HG02642 (cell line): ENCODE data around the gene SMG7.
A peak's percentile ranks its signal among the peaks of the same experiment; 100 is the strongest.

Source experiments
- ATAC-seq: cut with Tn5 transposase; IDR thresholded peaks from one replicate; pipeline ENCODE4 v1.9.1; 2021; ENCODE audit warnings: mild to moderate bottlenecking; ENCODE audit not compliant: unreplicated experiment, poor library complexity

Gene SMG7

DNA sequence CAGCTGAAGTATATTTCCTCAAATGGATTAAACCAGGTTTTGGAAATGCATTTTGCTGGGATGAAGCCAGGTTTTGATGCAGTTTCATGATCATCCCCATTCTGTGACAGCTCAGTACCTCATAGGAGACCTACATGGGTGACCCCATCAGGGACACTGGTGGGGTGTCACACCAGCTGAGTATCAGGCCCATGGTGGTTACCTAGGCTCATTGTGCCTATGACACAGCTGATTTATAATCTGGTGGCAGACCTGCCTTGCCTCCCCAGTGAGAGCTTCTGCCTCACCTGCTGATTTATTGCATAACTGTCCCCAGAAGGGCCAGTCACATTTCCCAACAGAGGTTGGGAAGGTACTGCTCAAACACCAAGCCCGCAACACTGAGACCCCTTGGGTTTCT, 114.2 kb downstream of the SMG7 start:
- no peak for ATAC-seq

DNA sequence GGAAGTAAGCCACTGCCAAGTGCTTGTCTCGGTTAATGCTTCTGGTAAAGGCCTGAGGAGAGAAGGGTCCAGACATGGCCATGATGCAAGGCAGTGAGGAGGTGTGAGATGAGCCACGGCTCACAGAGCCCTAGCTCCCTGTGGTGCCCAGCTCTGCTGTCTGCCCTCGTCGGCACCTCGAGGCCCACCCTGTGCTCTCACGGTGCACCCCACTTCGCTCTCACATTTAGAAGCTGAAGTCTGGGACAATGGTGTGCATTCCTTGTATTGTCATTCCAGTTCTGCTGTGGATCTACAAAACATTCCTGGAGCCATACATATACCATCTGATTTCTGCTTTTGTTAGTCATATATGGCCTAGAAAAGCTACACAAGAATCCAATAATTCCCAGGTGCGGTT, 114.6 kb downstream of the SMG7 start:
- ATAC-seq = no peak

DNA sequence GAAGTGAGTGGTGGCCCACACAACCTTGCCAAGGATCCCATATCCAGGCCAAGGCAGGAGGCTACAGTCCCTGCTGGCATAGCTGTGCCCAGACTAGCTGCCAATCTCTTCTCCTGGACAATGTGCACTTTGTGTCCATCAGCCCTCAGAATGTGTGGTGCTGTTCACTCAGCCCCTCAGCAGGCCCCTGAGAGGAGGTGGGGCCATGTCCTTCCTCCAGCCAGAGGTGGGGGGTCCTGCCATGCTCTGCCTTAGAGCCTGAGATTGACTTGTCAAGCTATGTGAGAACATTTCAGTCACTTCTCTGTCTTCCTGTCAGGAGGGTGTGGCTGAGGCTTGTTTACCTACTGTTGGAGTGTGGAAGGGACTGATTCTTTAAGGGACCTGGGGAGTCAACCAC, 116.5 kb downstream of the SMG7 start:
- no peak for ATAC-seq

DNA sequence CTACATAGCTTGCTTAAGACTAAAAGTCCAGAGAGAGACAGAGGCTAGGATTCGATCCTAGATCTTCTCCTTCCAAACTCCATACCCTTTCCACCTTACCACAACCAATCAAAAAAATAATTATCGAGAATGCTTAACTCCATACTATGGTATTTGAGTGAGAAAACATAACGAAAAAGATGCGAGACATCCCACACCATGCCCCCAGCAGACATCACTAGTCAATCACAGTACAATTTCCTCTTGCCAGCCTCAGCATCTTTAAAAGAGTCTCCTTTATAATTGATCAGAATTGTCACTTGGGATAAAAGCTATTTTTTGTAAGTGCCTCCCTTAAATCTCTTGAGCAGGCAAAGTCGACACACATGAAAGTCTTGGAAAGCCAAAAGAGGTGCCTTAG, 117.1 kb downstream of the SMG7 start:
- ATAC-seq = no peak

DNA sequence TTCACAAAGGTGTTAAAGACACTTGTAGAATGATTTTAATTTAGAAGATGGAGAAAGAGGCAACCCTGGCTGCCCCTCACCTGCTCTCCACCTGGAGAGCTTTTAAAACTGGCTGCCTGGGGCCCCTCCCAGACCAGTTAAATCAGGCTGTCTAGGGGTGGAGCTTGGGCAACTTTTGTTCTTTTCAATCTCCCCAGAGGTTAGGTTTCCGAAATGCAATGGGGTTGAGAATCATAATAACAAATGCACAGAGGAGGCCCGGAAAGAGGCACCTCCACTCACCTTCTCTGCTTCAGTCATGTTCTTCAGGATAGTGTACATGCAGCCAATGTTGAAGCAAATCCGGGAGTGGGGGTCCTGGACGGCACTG, 117.6 kb downstream of the SMG7 start:
- peak; percentile 24 for ATAC-seq

DNA sequence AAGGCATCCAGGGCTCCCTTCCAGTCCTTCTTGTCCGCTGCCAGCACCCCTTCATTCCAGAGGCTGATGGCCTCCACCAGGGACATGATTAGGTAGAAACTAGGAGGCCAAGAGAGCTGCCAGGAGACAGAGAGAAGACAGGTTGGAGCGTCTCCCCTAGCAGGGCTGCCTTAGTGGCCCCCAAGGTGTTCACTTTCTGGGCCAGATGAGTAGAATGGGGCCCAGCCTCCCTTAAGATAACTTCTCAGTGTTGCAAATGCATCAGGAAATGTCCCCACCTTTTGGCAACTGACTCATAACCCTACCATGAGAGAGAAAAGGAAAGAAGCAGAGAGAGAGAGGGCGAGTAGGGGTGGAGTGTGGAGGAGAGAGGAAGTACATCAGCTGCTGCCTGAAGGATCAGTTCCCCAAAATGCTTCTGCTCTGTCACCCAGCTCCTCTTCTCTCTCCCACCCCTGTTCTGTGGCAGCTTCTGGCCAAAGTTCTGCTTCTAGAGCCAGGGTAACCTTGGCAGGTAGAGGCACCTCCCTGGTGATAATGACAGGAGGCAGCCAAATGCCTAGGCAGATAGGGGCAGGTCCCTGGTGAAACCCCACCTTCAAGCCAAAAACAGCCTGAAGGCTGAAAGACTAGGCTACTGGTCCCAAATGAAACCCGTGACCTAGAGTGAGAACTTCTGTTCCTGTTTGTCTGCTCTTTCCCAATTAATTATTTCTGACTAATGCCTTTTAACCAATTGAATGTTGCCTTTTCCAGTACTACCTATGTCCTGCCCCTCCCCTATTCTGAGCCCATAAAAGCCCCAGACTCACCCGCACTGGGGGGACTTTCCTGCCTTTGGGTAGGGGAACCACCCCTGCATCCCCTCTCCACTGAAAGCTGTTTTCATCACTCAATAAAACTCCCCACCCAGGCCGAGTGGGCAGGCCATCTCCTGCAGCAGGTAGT, 118.2 kb downstream of the SMG7 start, which contains the start of gene NCF2:
NCF2 (minus strand) TSS at position 216 of the 948 bp plus-strand sequence; CDS start at position 86, 130 bp downstream.
- ATAC-seq = peak; percentile 87

DNA sequence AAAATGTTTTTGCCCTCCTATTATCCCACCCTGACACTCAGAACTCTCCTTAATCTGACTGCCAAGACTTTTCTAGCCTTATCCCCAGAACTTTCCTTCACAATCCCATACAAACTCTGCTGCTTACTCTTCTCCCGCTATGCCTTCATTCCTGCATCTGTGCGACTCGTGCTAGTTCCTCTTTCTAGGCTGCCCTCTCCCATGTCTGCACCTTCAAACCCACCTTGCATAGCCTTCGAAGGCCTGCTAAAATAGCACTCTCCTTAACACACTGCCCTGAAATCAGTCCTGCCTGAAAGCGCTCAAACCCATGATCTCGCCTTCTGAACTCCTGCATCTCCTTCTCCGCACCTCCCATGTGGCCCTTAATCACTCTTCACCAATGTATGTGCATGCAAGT, 120.4 kb downstream of the SMG7 start:
- ATAC-seq = no peak

DNA sequence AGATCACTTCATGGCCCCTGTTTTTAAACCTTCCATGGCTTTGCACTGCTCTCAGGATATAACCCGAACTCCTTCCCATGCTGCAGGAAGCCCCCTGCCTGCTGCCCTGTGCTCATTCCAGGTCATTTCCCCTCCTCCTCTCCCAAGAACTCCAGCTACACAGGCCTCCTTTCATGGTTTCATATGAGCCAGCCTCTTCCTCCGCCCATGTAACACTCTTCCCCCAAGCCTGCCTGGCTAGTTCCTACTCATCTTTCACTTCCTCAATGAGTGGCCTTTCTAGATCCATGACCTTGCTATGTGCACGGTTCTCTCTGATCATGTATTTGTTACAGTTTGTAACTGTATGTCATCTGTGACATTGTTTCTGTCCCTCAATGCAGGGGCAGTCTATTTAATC, 121.1 kb downstream of the SMG7 start:
- peak; percentile 52 for ATAC-seq

DNA sequence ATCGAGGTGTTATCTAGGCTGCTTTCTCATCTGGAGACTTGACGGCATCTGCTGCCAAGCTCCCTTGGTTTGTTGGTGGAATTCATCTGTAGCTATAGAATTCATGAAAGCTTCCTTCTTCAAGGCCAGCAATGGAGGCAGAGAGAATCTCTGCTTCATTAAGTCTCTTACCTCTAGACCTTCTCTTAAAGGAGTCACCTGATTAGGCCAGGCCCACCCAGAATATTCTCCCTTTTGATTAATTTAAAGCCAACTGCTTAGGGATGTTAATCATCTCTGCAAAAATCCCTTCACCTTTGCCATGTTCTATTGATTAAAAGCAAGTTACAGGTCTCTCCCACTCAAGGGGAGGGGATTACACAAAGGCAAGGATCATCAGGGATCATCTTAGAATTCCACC, 123.2 kb downstream of the SMG7 start:
- ATAC-seq = no peak

DNA sequence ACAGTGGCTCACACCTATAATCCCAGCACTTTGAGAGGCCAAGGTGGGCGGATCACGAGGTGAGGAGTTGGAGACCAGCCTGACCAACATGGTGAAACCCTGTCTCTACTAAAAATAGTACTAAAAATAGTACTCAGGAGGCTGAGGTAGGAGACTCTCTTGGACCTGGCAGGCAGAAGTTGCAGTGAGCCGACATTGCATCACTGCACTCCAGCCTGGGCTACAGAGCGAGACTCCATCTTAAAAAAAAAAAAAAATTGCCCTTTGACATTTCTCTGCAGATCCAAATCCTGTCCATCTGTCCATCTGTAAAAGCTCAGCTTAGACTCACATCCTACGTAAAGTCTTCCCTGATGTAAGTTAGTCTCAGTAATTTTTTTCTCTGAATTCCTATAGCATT, 124.2 kb downstream of the SMG7 start:
- ATAC-seq = no peak

DNA sequence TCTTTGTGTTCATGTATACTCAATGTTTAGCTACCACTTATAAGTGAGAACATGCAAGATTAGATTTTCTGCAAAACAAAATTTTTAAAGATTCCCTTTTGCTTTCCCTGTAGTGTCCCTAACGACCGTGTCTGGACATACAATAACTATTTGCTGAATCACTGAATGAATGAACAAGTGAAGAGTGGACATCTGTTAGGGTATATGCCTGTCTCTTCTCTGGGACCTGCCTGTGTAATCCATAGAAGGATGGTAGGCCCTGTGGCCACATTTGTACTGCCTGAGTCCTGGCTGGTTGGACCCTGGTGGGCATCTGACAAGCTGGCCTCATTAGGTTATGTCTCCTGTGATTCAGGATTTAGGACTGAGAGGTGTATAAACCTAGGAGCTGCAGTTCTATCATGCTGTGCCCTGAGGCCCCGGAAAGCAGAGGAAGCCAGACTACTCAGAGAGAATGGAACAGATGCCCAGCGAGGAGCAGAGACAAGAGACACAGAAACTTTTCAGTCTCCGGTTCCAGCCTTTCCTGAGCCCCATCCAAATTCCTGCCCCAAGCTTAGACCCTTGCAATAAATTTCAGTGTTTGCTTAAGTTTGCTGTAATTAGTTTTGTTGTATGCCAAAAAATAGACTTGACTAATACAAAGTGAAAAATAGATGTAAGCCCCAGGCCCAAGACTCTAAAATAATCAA, 125.5 kb downstream of the SMG7 start:
- no peak for ATAC-seq

DNA sequence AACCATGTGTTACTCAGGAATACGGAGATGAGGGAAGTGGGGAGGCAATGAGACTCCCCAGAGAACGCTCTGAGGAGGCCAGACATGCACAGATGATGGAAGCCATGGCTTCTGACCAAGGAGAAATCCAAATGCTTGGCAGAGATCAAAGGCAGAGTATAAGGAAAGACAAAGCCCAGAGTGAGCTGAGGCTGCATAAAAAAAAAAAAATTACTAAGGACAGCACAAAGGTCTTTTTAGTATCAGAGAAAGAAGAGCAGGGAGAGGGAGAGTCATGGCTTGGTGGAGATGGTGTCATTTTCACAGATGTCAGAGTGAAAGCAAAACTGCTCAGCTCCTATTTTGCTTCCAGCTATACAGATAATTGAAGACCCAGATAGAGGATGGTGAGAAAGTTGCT, 126.1 kb downstream of the SMG7 start:
- ATAC-seq = peak; percentile 58

DNA sequence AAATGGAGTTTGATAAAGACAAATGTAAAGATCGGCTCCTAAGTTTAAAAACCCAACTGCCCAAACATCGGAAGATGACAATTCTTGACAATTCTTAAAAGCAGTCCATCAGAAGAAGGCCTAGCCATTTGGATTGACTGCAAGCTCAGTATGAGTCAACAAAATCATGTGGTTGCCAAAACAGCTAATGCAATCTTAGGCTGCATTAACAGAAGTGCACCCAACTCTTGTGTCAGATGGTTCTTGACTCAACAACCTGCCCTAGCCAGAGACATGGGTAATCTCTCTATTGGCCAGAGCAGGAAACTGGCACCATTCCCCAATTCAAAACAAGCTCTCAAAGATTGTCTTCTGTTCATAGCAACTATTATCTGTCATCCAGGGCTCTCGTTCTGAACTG, 127.8 kb downstream of the SMG7 start:
- no peak for ATAC-seq

DNA sequence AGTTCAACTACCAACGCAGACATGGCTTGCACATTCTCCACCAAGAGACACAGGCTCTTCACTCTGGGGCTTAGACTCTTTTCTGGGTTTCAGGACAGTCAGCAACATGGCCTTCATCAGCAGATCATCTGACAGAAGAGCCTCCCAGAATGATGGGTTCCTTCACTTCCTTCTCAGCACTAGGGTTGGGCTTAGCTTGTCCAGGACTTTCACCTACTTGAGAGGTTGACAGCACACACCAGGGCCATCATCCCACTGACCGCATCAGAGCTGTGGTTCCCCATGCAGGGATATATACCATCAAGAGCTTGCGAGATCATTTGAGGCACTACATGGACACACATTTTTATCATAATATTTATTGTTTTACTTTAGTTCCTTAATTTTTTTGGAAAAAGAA, 128.3 kb downstream of the SMG7 start:
- no peak for ATAC-seq

DNA sequence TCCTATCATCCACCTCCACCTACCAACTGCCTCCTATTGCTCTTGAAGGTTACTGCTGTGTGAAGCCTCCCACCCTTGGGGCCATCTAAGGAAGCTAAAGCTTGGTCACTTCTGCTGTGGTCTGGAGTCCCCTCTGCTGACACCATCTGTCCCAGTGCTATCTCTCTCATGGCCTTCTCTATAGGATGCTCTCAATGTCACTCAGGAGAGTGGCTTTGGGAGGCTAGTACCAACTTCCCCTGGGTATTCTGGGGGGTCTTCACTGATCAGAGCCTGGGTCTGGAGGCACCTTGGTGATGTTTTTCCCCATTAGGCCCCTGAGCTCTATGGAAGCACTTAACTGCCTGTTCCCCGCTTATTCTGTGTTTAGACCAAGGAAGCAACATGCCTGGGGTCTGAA, 130.2 kb downstream of the SMG7 start:
- ATAC-seq = no peak
